ENCODE results near the gene SETD1A. TPM values are rescaled to one million over a fixed set of nuclear protein-coding genes. Genes with fewer than 3 reads are reported as not detected.

The SETD1A gene
- total and polyA plus RNA-seq, 9 of the 15 experiments (the other 6 are each of a cell fraction or from before 2014, with no cell fraction given): 0.08 to 36.0 (median 4.2) TPM

- TF ChIP-seq CHAMP1 (IDR thresholded peaks at IDR 0.05): no peak
- peak; percentile 95 for TF ChIP-seq EP300 (IDR thresholded peaks at IDR 0.05; ENCODE audit: low read length)
- TF ChIP-seq ATF6 (CRISPR knock-in tag; IDR thresholded peaks at IDR 0.05): no peak
- no peak for TF ChIP-seq ZNF133 (CRISPR knock-in tag; IDR thresholded peaks at IDR 0.05)
- no peak; the same call in 1 of the 2 replicates for TF ChIP-seq STAT5A (IDR thresholded peaks at IDR 0.05; ENCODE audit: borderline replicate concordance, low read length)
- TF ChIP-seq HINFP (tag; conservative IDR thresholded peaks at IDR 0.05; ENCODE audit: low read depth): no peak
- TF ChIP-seq RBM25 (IDR thresholded peaks at IDR 0.05; ENCODE audit: low read depth, low read length, severe bottlenecking): no peak
- TF ChIP-seq ATF1 (CRISPR knock-in tag; IDR thresholded peaks at IDR 0.05): peak; percentile 74
- TF ChIP-seq ATF1 (tag; IDR thresholded peaks at IDR 0.05): peak; percentile 96
- TF ChIP-seq FOS (IDR thresholded peaks at IDR 0.05; ENCODE audit: extremely low read depth, insufficient read length): no peak
- peak; percentile 87; the same call in 1 of the 2 replicates for TF ChIP-seq HDGF (IDR thresholded peaks at IDR 0.05)
- TF ChIP-seq ZSCAN29 (IDR thresholded peaks at IDR 0.05): no peak
- TF ChIP-seq ATF4 (CRISPR knock-in tag; IDR thresholded peaks at IDR 0.05): 0 out of 2 replicates have a peak, but pooled peaks have one; percentile 35
- no peak for TF ChIP-seq SFPQ (IDR thresholded peaks at IDR 0.05; ENCODE audit: low read depth, low read length)
- TF ChIP-seq ZBTB2 (IDR thresholded peaks at IDR 0.05): no peak
- TF ChIP-seq FOXP1 (CRISPR knock-in tag; IDR thresholded peaks at IDR 0.05): peak; percentile 40; the same call in 1 of the 2 replicates
- TF ChIP-seq HOXB6 (CRISPR knock-in tag; IDR thresholded peaks at IDR 0.05; ENCODE audit: borderline replicate concordance): no peak
- no peak for TF ChIP-seq RBM15 (IDR thresholded peaks at IDR 0.05; ENCODE audit: insufficient read depth, low read length)
These were observed at the start of gene SETD1A (continued) for GRCh38 chr16:30957456-30958174.
